GM18861 (cell line): ENCODE data around the gene NRG3.

Experiments
- ATAC-seq: cut with Tn5 transposase; IDR thresholded peaks from one replicate; pipeline ENCODE4 v1.9.1; 2021; ENCODE audit not compliant: unreplicated experiment

The NRG3 gene

GRCh38 chr10:82206831-82207230 is 331.8 kb downstream of the NRG3 start:
- ATAC-seq = no peak

- no peak for ATAC-seq
Observed at GRCh38 chr10:82208726-82209125, 333.7 kb downstream of the NRG3 start.

- no peak for ATAC-seq
Observed at GRCh38 chr10:82210331-82210730, 335.3 kb downstream of the NRG3 start.

GRCh38 chr10:82211346-82211745 is 336.4 kb downstream of the NRG3 start:
- ATAC-seq = no peak

- ATAC-seq = no peak
Observed at GRCh38 chr10:82212753-82213152, 337.8 kb downstream of the NRG3 start.

- no peak for ATAC-seq
Observed at GRCh38 chr10:82213784-82214183, 338.8 kb downstream of the NRG3 start.

GRCh38 chr10:82221056-82221455 is 346.1 kb downstream of the NRG3 start:
- ATAC-seq = no peak

- no peak for ATAC-seq
Observed at GRCh38 chr10:82221601-82222149, 346.7 kb downstream of the NRG3 start.

GRCh38 chr10:82228701-82229100 is 353.7 kb downstream of the NRG3 start:
- no peak for ATAC-seq

GRCh38 chr10:82234173-82234572 is 359.2 kb downstream of the NRG3 start:
- no peak for ATAC-seq

- ATAC-seq = no peak
Observed at GRCh38 chr10:82236084-82236731, 361.2 kb downstream of the NRG3 start.

- ATAC-seq = no peak
Observed at GRCh38 chr10:82238291-82238690, 363.3 kb downstream of the NRG3 start.

GRCh38 chr10:82240408-82240807 is 365.4 kb downstream of the NRG3 start:
- no peak for ATAC-seq

GRCh38 chr10:82242778-82243177 is 367.8 kb downstream of the NRG3 start:
- no peak for ATAC-seq

GRCh38 chr10:82245157-82245556 is 370.2 kb downstream of the NRG3 start:
- ATAC-seq = no peak

- no peak for ATAC-seq
Observed at GRCh38 chr10:82245906-82246560, 371.0 kb downstream of the NRG3 start.

GRCh38 chr10:82249141-82249540 is 374.1 kb downstream of the NRG3 start:
- ATAC-seq = no peak

- no peak for ATAC-seq
Observed at GRCh38 chr10:82251222-82251906, 376.4 kb downstream of the NRG3 start.

- no peak for ATAC-seq
Observed at GRCh38 chr10:82252081-82252480, 377.1 kb downstream of the NRG3 start.

- ATAC-seq = no peak
Observed at GRCh38 chr10:82254237-82254636, 379.2 kb downstream of the NRG3 start.

- ATAC-seq = no peak
Observed at GRCh38 chr10:82256275-82256674, 381.3 kb downstream of the NRG3 start.

- ATAC-seq = no peak
Observed at GRCh38 chr10:82266438-82266837, 391.4 kb downstream of the NRG3 start.
